GM12878 (cell line): ENCODE results near the gene CRYGC. TPM values are rescaled to one million over a fixed set of nuclear protein-coding genes. Genes with fewer than 3 reads are reported as not detected.

Experiments
- ATAC-seq: fragments of 200-7000 bp; cut with Tn5 transposase; 3 replicates; pipeline ENCODE4 v1.9.1; 2020; ENCODE audit warnings: mild to moderate bottlenecking, moderate library complexity
- BruUV-seq: library from RNA; stranded (reverse); fragments of 400-500 nt; replicated peaks from 2 replicates; lab custom pipeline; 2021; lab: Mats Ljungman, UMichigan
- CTCF ChIA-PET: fragments of 300-600 bp; sonication (Branson Sonifier 250); formaldehyde crosslinking; extraction: SDS; loops from one replicate; lab custom pipeline; 2021; ENCODE audit warnings: inconsistent platforms; lab: Yijun Ruan, JAX
- POLR2A ChIA-PET: fragments of 350-600 bp; formaldehyde crosslinking; extraction: SDS; loops from one replicate; lab custom pipeline; 2021; ENCODE audit warnings: inconsistent platforms; lab: Charles Lee
- RAD21 ChIA-PET: fragments of 300-600 bp; sonication (Branson Sonifier 250); formaldehyde crosslinking; loops from one replicate; lab custom pipeline; 2023; ENCODE audit warnings: antibody characterized with exemption; ENCODE audit not compliant: unreplicated experiment; lab: Charles Lee
- SMC1A ChIA-PET: fragments of 300-600 bp; sonication (Branson Sonifier 250); formaldehyde crosslinking; loops from one replicate; lab custom pipeline; 2023; ENCODE audit not compliant: unreplicated experiment, uncharacterized antibody; lab: Charles Lee
- DNase-seq: peaks from one replicate; pipeline ENCODE4 v3.0.0-alpha.2; 2011; ENCODE audit warnings: low read depth, low spot score
- FAIRE-seq: peaks from 3 replicates; lab custom pipeline; 2011; peaks lifted over from hg19 to GRCh38; lab: Jason Lieb, UNC
- H2AFZ ChIP-seq: 2 replicates; pipeline ENCODE4 v1.6.0; 2011; ENCODE audit warnings: low read depth, low read length, control low read depth; ENCODE audit not compliant: control insufficient read depth
- H3K27ac ChIP-seq: 2 replicates; pipeline ENCODE4 v1.5.1; 2011; ENCODE audit warnings: control low read depth; ENCODE audit not compliant: control insufficient read depth, insufficient read depth
- H3K27me3 ChIP-seq, 2 experiments: replicated peaks in 1 of 2; 2 replicates each; pipeline versions ENCODE4 v1.6.0 to v1.6.1; 2011; ENCODE audit warnings: low read length in 1 of 2; ENCODE audit not compliant: control insufficient read depth in 2 of 2, insufficient read depth in 2 of 2
- H3K36me3 ChIP-seq, 2 experiments: 2 replicates each; pipeline ENCODE4 v1.5.1; 2011; ENCODE audit warnings: low read length in 1 of 2; ENCODE audit not compliant: control insufficient read depth in 2 of 2, insufficient read depth in 2 of 2
- H3K4me1 ChIP-seq: 2 replicates; pipeline ENCODE4 v1.6.1; 2011; ENCODE audit warnings: mild to moderate bottlenecking, low read length, moderate library complexity, mixed read lengths; ENCODE audit not compliant: control insufficient read depth, insufficient read depth
- H3K4me2 ChIP-seq: 2 replicates; pipeline ENCODE4 v1.6.0; 2011; ENCODE audit warnings: control low read depth; ENCODE audit not compliant: control insufficient read depth, insufficient read depth
- H3K4me3 ChIP-seq: fragments of 200-600 bp; sonication (generic); 2 replicates; pipeline ENCODE4 v1.5.1; 2016
- H3K79me2 ChIP-seq: 2 replicates; pipeline ENCODE4 v1.6.0; 2011; ENCODE audit warnings: low read length; ENCODE audit not compliant: control insufficient read depth, insufficient read depth
- H3K9ac ChIP-seq: 2 replicates; pipeline ENCODE4 v1.8.0; 2011; ENCODE audit warnings: low read length, control low read depth, mixed read lengths; ENCODE audit not compliant: control insufficient read depth, insufficient read depth
- H3K9me3 ChIP-seq: replicated peaks from 3 replicates; pipeline ENCODE4 v1.5.1; 2011; ENCODE audit warnings: mild to moderate bottlenecking, low read length; ENCODE audit not compliant: control insufficient read depth, insufficient read depth
- H4K20me1 ChIP-seq: 2 replicates; pipeline ENCODE4 v1.6.0; 2011; ENCODE audit not compliant: control insufficient read depth, insufficient read depth
- BCLAF1 ChIP-seq: fragments of 450-650 bp; IDR thresholded peaks from 2 replicates; pipeline ENCODE4 v1.6.1; 2017; ENCODE audit warnings: antibody characterized with exemption, mild to moderate bottlenecking, moderate library complexity
- CTCF ChIP-seq, 3 experiments: IDR thresholded peaks in 2 of 3; conservative IDR thresholded peaks in 1 of 3; 2 replicates each; pipeline ENCODE4 v1.5.1; 2011; ENCODE audit warnings: low read depth in 3 of 3, low read length in 3 of 3, mild to moderate bottlenecking in 3 of 3, control low read depth in 2 of 3, moderate library complexity in 2 of 3, inconsistent platforms in 1 of 3, mixed read lengths in 1 of 3; ENCODE audit not compliant: control insufficient read depth in 2 of 3, insufficient read depth in 1 of 3; ENCODE audit errors: extremely low read depth in 1 of 3
- IRF4 ChIP-seq: IDR thresholded peaks from 2 replicates; pipeline ENCODE4 v1.6.1; 2011; ENCODE audit warnings: low read depth, low read length
- RAD21 ChIP-seq: IDR thresholded peaks from 2 replicates; pipeline ENCODE4 v1.6.1; 2011; ENCODE audit warnings: mild to moderate bottlenecking, low read depth, low read length, moderate library complexity; ENCODE audit not compliant: insufficient read depth
- RCOR1 ChIP-seq: conservative IDR thresholded peaks from 2 replicates; pipeline ENCODE4 v1.6.1; 2012; ENCODE audit warnings: low read depth, low read length, improper control_type of control experiment
- SMC3 ChIP-seq: IDR thresholded peaks from 2 replicates; pipeline ENCODE4 v1.6.1; 2011; ENCODE audit warnings: low read length, improper control_type of control experiment, borderline replicate concordance
- SRF ChIP-seq, 2 experiments: IDR thresholded peaks; 2 replicates each; pipeline ENCODE4 v1.6.1; 2011; ENCODE audit warnings: low read depth in 2 of 2, low read length in 2 of 2, mild to moderate bottlenecking in 1 of 2, moderate library complexity in 1 of 2
- TARDBP ChIP-seq: IDR thresholded peaks from 2 replicates; pipeline ENCODE4 v1.6.1; 2016; ENCODE audit warnings: borderline replicate concordance
- YY1 ChIP-seq: IDR thresholded peaks from 2 replicates; pipeline ENCODE4 v1.6.1; 2011; ENCODE audit warnings: low read depth, mild to moderate bottlenecking, low read length
- WGBS: methylation state at CpG from one replicate; pipeline ENCODE4 v1.1.6; 2016; ENCODE audit warnings: low lambda C conversion rate; ENCODE audit not compliant: insufficient replicate concordance, insufficient coverage; ENCODE audit errors: missing lambda C conversion rate; 5-methylcytosine and 5-hydroxymethylcytosine counted together
- in situ Hi-C: fragments of 300-500 bp; cut with MboI; formaldehyde crosslinking; loops from 9 replicates; pipeline ENCODE4 v1.14.3; 2018; ENCODE audit warnings: mixed read lengths
- intact Hi-C: fragments of 100-400 bp; cut with micrococcal nuclease; formaldehyde crosslinking; loops from one replicate; pipeline ENCODE4 v1.14.2; 2022; ENCODE audit not compliant: unreplicated experiment
- polyA plus RNA-seq, 11 experiments: library from polyadenylated mRNA; depleted of rRNA in 4 of 11; unstranded in 6 of 11; stranded (reverse) in 5 of 11; fragments of >200 nt; fragmentation: Nextera tagmentation in 4 of 11; fragmentation: Illumina TruSeq in 1 of 11; extraction: Ambion mirVana in 4 of 11; extraction: Trizol in 1 of 11; gene quantifications; 1 replicate in 1 of 11; 2 replicates in 10 of 11; pipeline versions ENCODE4 v1.2.1 to v1.2.3, GENCODE V29; 2011 to 2016; ENCODE audit warnings: inconsistent platforms in 2 of 11, missing spikeins in 2 of 11, low read depth in 1 of 11
- total RNA-seq, 4 experiments: library from RNA; depleted of rRNA in 3 of 4; stranded (reverse); fragments of >200 nt in 3 of 4; fragmentation: Illumina TruSeq in 1 of 4; extraction: Trizol in 1 of 4; gene quantifications; 2 replicates each; pipeline versions ENCODE4 v1.2.1 to v1.2.3, GENCODE V29; 2013 to 2021

The CRYGC gene
- total and polyA plus RNA-seq, 10 of the 15 experiments (the other 5 are each of a cell fraction or from before 2014, with no cell fraction given): not detected

GRCh38 chr2:208175069-208175839, 45.6 kb upstream of the CRYGC start:
- Histone ChIP-seq H3K27me3 (peaks cover 0 to 5% of the 10 kb centered on the region in 2 experiments; a peak in 1 of 4 replicates), H3K27ac (no peak overlapping the region), H3K36me3 (no peaks in the 10 kb centered on the region), H3K9ac (no peak overlapping the region), H3K4me2 (no peak overlapping the region), H3K4me3 (no peak overlapping the region), H4K20me1 (no peaks in the 10 kb centered on the region), H3K4me1 (no peaks in the 10 kb centered on the region), H3K9me3 (no peaks in the 10 kb centered on the region), H2AFZ (no peak overlapping the region), H3K79me2 (no peaks in the 10 kb centered on the region)
- in situ Hi-C loops: loop anchor here (25.0 kb wide), 1 partner anchor 1037 kb away; no protein-coding TSS in a partner anchor
- CTCF ChIA-PET: interaction anchor here (0.6 to 2.9 kb wide), 42 partner anchors 7 to 1156 kb away, joined by 3 to 51 read pairs (median 4); partner anchors contain the start of gene IDH1
- RAD21 ChIA-PET: interaction anchor here (0.6 to 2.9 kb wide), 9 partner anchors 9 to 321 kb away, joined by 3 to 25 read pairs (median 5); partner anchors contain the start of genes C2orf80, IDH1 and PIKFYVE
- ATAC-seq (peak; percentile 100), FAIRE-seq (peak; percentile 91), DNase-seq (peak; percentile 12)
- peak; percentile 88 to 96 (median 90) for TF ChIP-seq CTCF (IDR thresholded peaks at IDR 0.05 in 2 of 3, conservative IDR thresholded peaks at IDR 0.05 in 1 of 3; ENCODE audit: control insufficient read depth in 2 of 3, extremely low read depth in 1 of 3, insufficient read depth in 1 of 3, low read depth in 3 of 3, low read length in 3 of 3)
- TF ChIP-seq RCOR1: no peak
- TF ChIP-seq YY1: peak; percentile 41; the same call in 1 of the 2 replicates
- TF ChIP-seq BCLAF1: no peak
- TF ChIP-seq TARDBP: no peak
- peak; percentile 69 for TF ChIP-seq SMC3
- 0 out of 2 replicates have a peak, but pooled peaks have one; percentile 47 for TF ChIP-seq IRF4
- TF ChIP-seq RAD21: peak; percentile 71
- no peak for TF ChIP-seq SRF (IDR thresholded peaks at IDR 0.05; ENCODE audit: low read depth in 2 of 2, low read length in 2 of 2)
- POLR2A ChIA-PET: interaction anchor here (0.6 kb wide), 1 partner anchor 564 kb away, joined by 4 read pairs; no protein-coding TSS in a partner anchor
- no TSS peak for BruUV-seq
- SMC1A ChIA-PET: interaction anchor here (0.9 to 2.6 kb wide), 13 partner anchors 9 to 1156 kb away, joined by 3 to 32 read pairs (median 3); partner anchors contain the start of gene IDH1
- intact Hi-C loops: loop anchor here (1.0 to 10.0 kb wide), 3 partner anchors 79 to 1033 kb away; no protein-coding TSS in a partner anchor
- WGBS: 34% methylated on average over 20 of the region's 21 CpGs
